GM10266 (cell line): ENCODE data around the gene CCDC141.

Experiments used
- DNase-seq: peaks from one replicate; pipeline ENCODE4 v3.0.0; 2012; ENCODE audit errors: extremely low spot score
- CTCF ChIP-seq: IDR thresholded peaks from 2 replicates; pipeline ENCODE4 v1.5.1; 2012; ENCODE audit warnings: mild to moderate bottlenecking, low read depth; ENCODE audit not compliant: control insufficient read depth, insufficient read depth; ENCODE audit errors: missing control alignments

Gene CCDC141

GRCh38 chr2:178806543-178806942 lies 243.4 kb downstream of the CCDC141 start:
- DNase-seq, result no peak
- no peak for TF ChIP-seq CTCF

GRCh38 chr2:178805457-178805856 lies 244.5 kb downstream of the CCDC141 start:
- DNase-seq, result no peak
- no peak for TF ChIP-seq CTCF

GRCh38 chr2:178804791-178805190 lies 245.1 kb downstream of the CCDC141 start:
- peak; percentile 22 for DNase-seq

GRCh38 chr2:178800510-178800909 lies 249.4 kb downstream of the CCDC141 start:
- no peak for DNase-seq
- TF ChIP-seq CTCF, result no peak

More at GRCh38 chr2:178804791-178805190, 245.1 kb downstream of the CCDC141 start:
- no peak for TF ChIP-seq CTCF

GRCh38 chr2:178799305-178799704 lies 250.6 kb downstream of the CCDC141 start:
- no peak for DNase-seq
- no peak for TF ChIP-seq CTCF

- peak; percentile 45 for TF ChIP-seq CTCF
- peak; percentile 12 for DNase-seq
Measured at GRCh38 chr2:178796079-178796677, 253.8 kb downstream of the CCDC141 start.

GRCh38 chr2:178787934-178788333 lies 262.0 kb downstream of the CCDC141 start:
- TF ChIP-seq CTCF, result no peak

More at GRCh38 chr2:178787934-178788333, 262.0 kb downstream of the CCDC141 start:
- DNase-seq, result no peak
